ENCODE measurements around the gene PIEZO1. TPM values are rescaled to one million over a fixed set of nuclear protein-coding genes. Genes with fewer than 3 reads are reported as not detected.
A peak's percentile ranks its signal among the peaks of the same experiment; 100 is the strongest.

Gene PIEZO1
- total and polyA plus RNA-seq, 4 donors: 35.9 to 205 (median 111) TPM

DNA sequence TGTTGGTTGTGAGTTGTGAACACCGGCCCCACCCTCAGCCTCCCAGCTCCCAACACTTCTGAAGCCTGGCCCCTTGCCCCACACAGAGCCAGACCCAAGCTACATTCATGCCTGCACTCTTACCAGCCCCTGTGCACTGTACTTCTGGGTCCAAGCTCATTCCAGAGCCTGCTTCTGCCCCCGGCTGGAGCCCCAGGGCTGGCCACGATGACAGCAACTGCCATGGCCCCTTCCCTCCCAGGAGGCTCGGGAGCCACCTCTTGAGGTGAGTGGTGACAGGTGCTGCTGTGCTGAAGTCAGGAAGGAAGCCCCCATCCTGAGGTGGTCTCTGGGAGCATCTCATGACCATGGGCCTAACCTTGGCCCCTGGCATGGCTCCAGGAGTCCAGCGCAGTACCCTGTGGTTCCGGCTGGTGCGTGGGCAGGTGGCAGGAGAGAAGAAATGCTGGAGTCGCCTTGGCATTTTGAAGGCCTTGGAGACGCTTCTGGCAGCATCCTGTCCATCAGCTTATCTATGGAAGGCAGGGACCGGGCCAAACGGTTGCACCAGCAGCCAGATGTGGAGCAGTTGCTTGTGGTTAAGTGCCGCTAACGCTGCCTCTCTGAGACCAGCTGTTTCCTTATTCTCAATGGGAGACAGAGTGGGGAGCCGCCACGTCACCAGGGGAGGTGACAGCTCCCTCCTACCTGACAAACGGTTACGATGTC lies 14.7 kb upstream of the PIEZO1 start:
- intact Hi-C loops (cut with DNase I): no loop called here
- 87 to 89% methylated on average over 17 of the region's 17 CpGs for WGBS, 2 donors
- Histone ChIP-seq H3K27ac (ENCODE audit: low read depth in 1 of 2, low read length in 2 of 2) (no peak overlapping the region), H3K9me3 (ENCODE audit: control insufficient read depth, low read length) (no peaks in the 10 kb centered on the region), H3K27me3 (ENCODE audit: control insufficient read depth in 1 of 2, insufficient read depth in 2 of 2, low read length in 1 of 2) (no peaks in the 10 kb centered on the region), H3K4me1 (ENCODE audit: control insufficient read depth in 1 of 2, insufficient read depth in 2 of 2, low read length in 2 of 2) (no peaks in the 10 kb centered on the region), H3K36me3 (ENCODE audit: control insufficient read depth in 1 of 2, insufficient read depth in 2 of 2, low read length in 1 of 2) (no peaks in the 10 kb centered on the region), H3K4me3 (ENCODE audit: low read length in 2 of 2) (no peak overlapping the region)
- DNase-seq: no peak
- no peak for ATAC-seq (ENCODE audit: low FRiP score)

DNA sequence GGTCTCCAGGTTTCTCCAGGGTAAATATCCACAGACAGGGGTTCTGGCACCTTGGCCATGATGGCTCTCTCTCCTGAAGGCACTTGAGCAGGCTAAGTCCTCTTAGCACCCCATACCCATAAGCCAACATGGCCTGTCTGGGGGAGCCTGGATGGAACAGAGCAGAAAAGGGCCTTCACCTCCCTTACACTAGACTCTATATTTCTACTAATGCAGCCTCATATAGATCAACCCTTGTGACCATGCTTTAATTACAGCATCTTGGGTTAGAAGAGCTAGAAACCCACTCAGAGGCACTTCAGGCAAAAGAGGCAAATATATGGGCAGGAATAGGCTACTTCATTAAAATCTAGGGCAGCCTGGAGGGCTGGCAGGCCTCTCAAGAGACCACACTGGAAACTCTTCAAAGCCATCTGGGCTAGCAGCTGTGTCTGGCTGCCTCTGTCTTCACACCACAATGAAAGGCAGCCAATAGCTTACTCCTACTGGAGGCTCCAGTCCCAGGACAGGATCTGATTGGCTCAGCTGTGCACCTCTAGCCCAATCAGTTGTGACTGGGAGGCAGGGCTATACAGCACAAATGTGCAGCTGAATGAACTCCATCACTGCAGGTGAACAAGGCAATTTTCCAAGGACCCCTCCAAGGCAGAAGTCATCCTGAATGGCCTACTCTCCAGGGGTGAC lies 13.9 kb upstream of the PIEZO1 start:
- ATAC-seq (ENCODE audit: low FRiP score) (no peak), DNase-seq (no peak)
- no peaks in the 10 kb centered on the region for H3K4me1 ChIP-seq (ENCODE audit: control insufficient read depth in 1 of 2, insufficient read depth in 2 of 2, low read length in 2 of 2)
- no peaks in the 10 kb centered on the region for H3K27me3 ChIP-seq (ENCODE audit: control insufficient read depth in 1 of 2, insufficient read depth in 2 of 2, low read length in 1 of 2)
- H3K4me3 ChIP-seq (ENCODE audit: low read length in 2 of 2): no peak overlapping the region
- H3K36me3 ChIP-seq (ENCODE audit: control insufficient read depth in 1 of 2, insufficient read depth in 2 of 2, low read length in 1 of 2): no peaks in the 10 kb centered on the region
- intact Hi-C loops (cut with DNase I): no loop called here
- H3K27ac ChIP-seq (ENCODE audit: low read depth in 1 of 2, low read length in 2 of 2): no peak overlapping the region
- no peaks in the 10 kb centered on the region for H3K9me3 ChIP-seq (ENCODE audit: control insufficient read depth, low read length)

DNA sequence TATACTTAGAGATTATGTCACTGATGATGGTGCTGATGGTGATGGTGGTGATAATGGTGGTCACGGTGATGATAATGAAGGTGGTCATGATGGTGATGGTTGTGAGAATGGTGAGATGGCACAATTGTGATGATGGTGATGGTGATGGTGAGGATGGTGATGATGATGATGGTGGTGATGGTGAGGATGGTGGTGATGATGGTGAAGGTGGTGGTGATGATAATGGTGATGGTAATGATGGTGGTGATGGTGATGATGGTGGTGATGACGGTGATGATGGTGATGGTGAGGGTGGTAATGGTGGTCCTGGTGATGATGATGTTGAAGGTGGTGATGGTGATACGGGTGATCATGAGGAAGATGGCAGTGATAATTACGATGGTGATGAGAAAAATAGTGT lies 13.1 kb upstream of the PIEZO1 start:
- intact Hi-C loops (cut with DNase I): no loop called here
- Histone ChIP-seq H3K27ac (ENCODE audit: low read depth in 1 of 2, low read length in 2 of 2) (no peak overlapping the region), H3K4me1 (ENCODE audit: control insufficient read depth in 1 of 2, insufficient read depth in 2 of 2, low read length in 2 of 2) (no peaks in the 10 kb centered on the region), H3K36me3 (ENCODE audit: control insufficient read depth in 1 of 2, insufficient read depth in 2 of 2, low read length in 1 of 2) (no peaks in the 10 kb centered on the region), H3K4me3 (ENCODE audit: low read length in 2 of 2) (no peak overlapping the region), H3K27me3 (ENCODE audit: control insufficient read depth in 1 of 2, insufficient read depth in 2 of 2, low read length in 1 of 2) (no peaks in the 10 kb centered on the region), H3K9me3 (ENCODE audit: control insufficient read depth, low read length) (no peaks in the 10 kb centered on the region)
- ATAC-seq (ENCODE audit: low FRiP score) (no peak), DNase-seq (no peak)
- 94 to 96% methylated on average over 4 of the region's 4 CpGs for WGBS, 2 donors

DNA sequence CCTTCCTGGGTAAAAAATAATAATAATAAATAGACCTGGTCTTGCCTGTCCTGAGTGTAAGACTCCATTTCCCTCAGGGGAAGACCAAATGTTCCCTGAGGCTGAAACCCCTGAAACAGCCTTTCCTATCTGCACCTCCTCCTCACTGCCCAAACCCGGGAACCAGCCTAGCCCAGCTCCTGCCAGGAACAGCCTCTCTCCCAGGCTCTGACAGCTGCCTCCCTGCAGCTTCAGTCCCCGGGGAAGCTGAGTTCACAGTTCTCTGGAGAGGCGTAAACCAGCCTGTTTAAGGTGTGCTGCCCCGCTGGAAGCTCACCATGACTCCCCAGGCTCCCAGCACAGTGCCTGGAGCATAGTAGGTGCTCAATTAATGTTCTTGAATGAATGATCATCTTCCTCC lies 11.3 kb upstream of the PIEZO1 start:
- Histone ChIP-seq H3K4me3 (ENCODE audit: low read length in 2 of 2) (no peak overlapping the region), H3K27ac (ENCODE audit: low read depth in 1 of 2, low read length in 2 of 2) (no peak overlapping the region), H3K9me3 (ENCODE audit: control insufficient read depth, low read length) (no peaks in the 10 kb centered on the region), H3K36me3 (ENCODE audit: control insufficient read depth in 1 of 2, insufficient read depth in 2 of 2, low read length in 1 of 2) (no peaks in the 10 kb centered on the region), H3K27me3 (ENCODE audit: control insufficient read depth in 1 of 2, insufficient read depth in 2 of 2, low read length in 1 of 2) (no peaks in the 10 kb centered on the region), H3K4me1 (ENCODE audit: control insufficient read depth in 1 of 2, insufficient read depth in 2 of 2, low read length in 2 of 2) (no peaks in the 10 kb centered on the region)
- no peak for ATAC-seq (ENCODE audit: low FRiP score)
- intact Hi-C loops (cut with DNase I): no loop called here
- WGBS, 2 donors: 54 to 59% methylated on average over 4 of the region's 4 CpGs
- no peak for DNase-seq

DNA sequence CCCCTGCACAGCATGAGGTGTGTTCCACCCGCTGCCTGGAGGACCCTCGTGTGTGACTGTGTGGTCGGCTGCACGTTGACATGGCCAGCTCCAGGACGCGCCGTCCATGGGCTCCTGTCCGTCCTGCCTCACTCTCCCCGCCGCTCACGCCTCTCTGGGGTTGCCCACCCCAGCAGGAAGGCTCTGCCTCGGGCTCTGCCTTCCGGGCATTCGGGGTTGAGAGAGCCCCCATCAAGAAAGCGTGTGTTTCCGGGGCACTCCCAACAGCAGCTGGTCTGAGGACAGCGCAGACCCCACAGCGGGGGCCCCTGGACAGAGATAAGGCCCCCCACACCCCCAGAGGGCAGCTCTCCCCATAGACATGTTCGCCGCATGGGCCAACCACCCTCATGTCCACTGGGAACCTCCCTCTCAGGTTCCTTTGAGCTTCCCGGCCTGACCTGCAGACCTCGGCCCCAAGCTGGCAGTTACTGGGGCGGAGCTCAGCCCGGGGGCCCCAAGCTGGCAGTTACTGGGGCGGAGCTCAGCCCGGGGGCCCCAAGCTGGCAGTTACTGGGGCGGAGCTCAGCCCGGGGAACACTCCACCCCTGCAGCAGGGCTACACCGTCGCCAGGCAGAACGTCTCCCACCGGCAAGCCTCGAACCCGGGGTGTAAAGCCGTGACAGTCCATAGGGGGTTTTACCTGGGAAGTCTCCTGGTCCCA lies 8.4 kb upstream of the PIEZO1 start:
- Histone ChIP-seq H3K36me3 (ENCODE audit: control insufficient read depth in 1 of 2, insufficient read depth in 2 of 2, low read length in 1 of 2) (no peaks in the 10 kb centered on the region), H3K27me3 (ENCODE audit: control insufficient read depth in 1 of 2, insufficient read depth in 2 of 2, low read length in 1 of 2) (no peaks in the 10 kb centered on the region), H3K27ac (ENCODE audit: low read depth in 1 of 2, low read length in 2 of 2) (no peak overlapping the region), H3K4me1 (ENCODE audit: control insufficient read depth in 1 of 2, insufficient read depth in 2 of 2, low read length in 2 of 2) (no peaks in the 10 kb centered on the region), H3K4me3 (ENCODE audit: low read length in 2 of 2) (no peak overlapping the region), H3K9me3 (ENCODE audit: control insufficient read depth, low read length) (no peaks in the 10 kb centered on the region)
- no peak for ATAC-seq (ENCODE audit: low FRiP score)
- DNase-seq: peak in 1 of 2 donors; percentile 68
- 52 to 53% methylated on average over 34 to 35 of the region's 35 CpGs for WGBS, 2 donors
- intact Hi-C loops (cut with DNase I): no loop called here

DNA sequence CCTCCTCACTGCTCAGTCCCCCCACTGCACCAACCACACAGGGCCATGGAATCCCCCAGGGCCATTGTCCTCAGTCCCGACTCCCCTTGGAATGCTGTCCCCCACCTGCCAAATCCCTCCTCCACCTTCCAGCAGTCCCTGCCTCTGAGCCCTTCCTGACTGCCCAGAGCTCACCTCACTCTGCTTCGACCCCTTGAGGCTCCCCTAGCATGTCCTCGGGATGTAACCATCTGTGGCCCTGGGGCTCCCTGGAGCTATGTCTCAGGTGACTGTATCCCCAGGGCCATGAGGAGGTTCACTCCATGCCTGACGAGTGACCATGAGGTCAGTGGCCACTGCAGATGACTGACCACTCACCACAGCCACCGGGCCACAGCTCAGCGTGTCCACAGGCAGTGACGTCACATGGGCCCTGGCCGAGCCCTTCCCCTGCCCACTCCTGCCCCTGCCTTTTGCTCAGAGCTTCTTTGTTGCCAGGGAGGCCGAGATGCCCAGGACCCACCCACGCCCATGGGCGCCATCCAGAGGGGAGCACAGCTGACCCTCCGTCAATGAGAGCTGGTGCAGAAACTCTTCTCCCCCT lies 7.7 kb upstream of the PIEZO1 start:
- peak in 1 of 2 donors; percentile 74 for DNase-seq
- H3K9me3 ChIP-seq (ENCODE audit: control insufficient read depth, low read length): no peaks in the 10 kb centered on the region
- no peaks in the 10 kb centered on the region for H3K36me3 ChIP-seq (ENCODE audit: control insufficient read depth in 1 of 2, insufficient read depth in 2 of 2, low read length in 1 of 2)
- H3K4me1 ChIP-seq (ENCODE audit: control insufficient read depth in 1 of 2, insufficient read depth in 2 of 2, low read length in 2 of 2): no peaks in the 10 kb centered on the region
- ATAC-seq (ENCODE audit: low FRiP score): peak; percentile 28
- H3K27ac ChIP-seq (ENCODE audit: low read depth in 1 of 2, low read length in 2 of 2): no peak overlapping the region
- intact Hi-C loops (cut with DNase I): no loop called here
- no peak overlapping the region for H3K4me3 ChIP-seq (ENCODE audit: low read length in 2 of 2)
- no peaks in the 10 kb centered on the region for H3K27me3 ChIP-seq (ENCODE audit: control insufficient read depth in 1 of 2, insufficient read depth in 2 of 2, low read length in 1 of 2)
- 65 to 69% methylated on average over 12 of the region's 12 CpGs for WGBS, 2 donors

DNA sequence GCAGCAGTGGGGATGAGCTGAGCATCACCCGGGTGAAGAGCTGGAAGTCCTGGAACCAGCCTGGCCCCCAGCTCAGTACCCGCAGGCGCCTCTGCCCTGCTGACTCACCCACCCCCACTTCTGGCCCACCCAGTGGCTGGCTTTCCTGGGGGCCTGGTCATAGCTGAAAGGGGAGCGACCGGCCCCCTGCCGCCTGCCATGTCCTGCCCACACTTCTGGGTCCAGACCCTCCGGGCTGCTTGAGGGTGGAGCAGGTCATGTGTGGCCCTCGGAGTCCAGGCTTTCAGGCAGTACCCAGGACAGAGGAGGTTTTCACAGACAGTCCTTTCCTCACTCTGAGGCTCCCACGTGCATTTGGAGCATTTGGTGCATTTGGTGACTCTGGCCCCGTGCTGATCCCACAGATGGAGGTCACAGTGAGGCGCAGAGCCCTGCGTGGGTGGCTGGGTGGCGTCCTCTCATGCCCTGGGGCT lies 7.1 kb upstream of the PIEZO1 start:
- H3K4me1 ChIP-seq (ENCODE audit: control insufficient read depth in 1 of 2, insufficient read depth in 2 of 2, low read length in 2 of 2): no peaks in the 10 kb centered on the region
- intact Hi-C loops (cut with DNase I): no loop called here
- H3K27me3 ChIP-seq (ENCODE audit: control insufficient read depth in 1 of 2, insufficient read depth in 2 of 2, low read length in 1 of 2): no peaks in the 10 kb centered on the region
- H3K9me3 ChIP-seq (ENCODE audit: control insufficient read depth, low read length): no peaks in the 10 kb centered on the region
- DNase-seq (peak in 1 of 2 donors; percentile 71), ATAC-seq (ENCODE audit: low FRiP score) (no peak)
- H3K4me3 ChIP-seq (ENCODE audit: low read length in 2 of 2): no peak overlapping the region
- no peaks in the 10 kb centered on the region for H3K36me3 ChIP-seq (ENCODE audit: control insufficient read depth in 1 of 2, insufficient read depth in 2 of 2, low read length in 1 of 2)
- 63 to 65% methylated on average over 13 of the region's 13 CpGs for WGBS, 2 donors
- no peak overlapping the region for H3K27ac ChIP-seq (ENCODE audit: low read depth in 1 of 2, low read length in 2 of 2)

DNA sequence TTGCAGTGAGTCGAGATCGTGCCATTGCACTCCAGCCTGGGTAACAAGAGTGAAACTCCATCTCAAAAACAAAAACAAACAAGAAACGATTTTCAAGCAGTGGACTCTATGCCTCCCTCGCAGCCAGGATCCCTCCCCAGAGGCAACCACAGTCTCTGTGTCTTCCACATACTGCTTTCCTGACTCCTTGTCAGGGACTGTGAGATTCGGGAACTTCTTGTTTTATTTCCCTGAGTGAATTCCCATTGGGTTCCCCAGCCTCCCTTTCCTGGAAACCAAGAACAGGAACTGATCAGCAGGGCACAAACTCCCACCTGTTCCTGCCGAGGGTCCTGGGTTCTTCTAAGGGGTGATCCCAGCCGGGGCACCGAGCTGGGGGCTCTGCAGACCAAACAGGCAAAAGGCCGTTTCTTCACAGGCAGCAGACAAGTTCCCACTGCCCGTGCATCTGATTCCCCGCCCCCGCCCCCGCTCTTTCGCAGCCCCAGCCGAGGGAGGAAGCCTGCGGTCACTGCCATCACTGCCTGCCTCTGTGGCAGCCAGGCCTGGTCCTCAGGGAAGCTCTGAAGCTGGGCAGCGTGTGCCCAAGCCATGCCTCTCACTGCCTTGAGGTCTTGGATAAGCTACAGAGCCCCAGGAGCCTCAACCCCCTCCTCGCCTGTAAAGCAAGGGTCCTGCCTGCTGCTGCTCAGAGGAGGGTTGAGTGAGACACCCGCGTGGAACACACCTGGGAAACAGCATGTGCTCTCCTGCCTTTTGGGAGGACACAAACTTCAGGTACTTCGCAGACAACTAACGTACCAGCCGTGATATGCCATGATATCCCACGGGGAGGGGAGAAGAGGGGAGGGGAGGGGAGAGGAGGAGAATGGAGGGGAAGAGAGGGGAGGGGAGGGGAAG lies 5.5 kb upstream of the PIEZO1 start:
- WGBS, 2 donors: 29 to 31% methylated on average over 23 to 24 of the region's 24 CpGs
- intact Hi-C loops (cut with DNase I): no loop called here
- Histone ChIP-seq H3K9me3 (ENCODE audit: control insufficient read depth, low read length) (no peaks in the 10 kb centered on the region), H3K4me3 (ENCODE audit: low read length in 2 of 2) (no peak overlapping the region), H3K27ac (ENCODE audit: low read depth in 1 of 2, low read length in 2 of 2) (no peak overlapping the region), H3K36me3 (ENCODE audit: control insufficient read depth in 1 of 2, insufficient read depth in 2 of 2, low read length in 1 of 2) (no peaks in the 10 kb centered on the region), H3K27me3 (ENCODE audit: control insufficient read depth in 1 of 2, insufficient read depth in 2 of 2, low read length in 1 of 2) (no peaks in the 10 kb centered on the region), H3K4me1 (ENCODE audit: control insufficient read depth in 1 of 2, insufficient read depth in 2 of 2, low read length in 2 of 2) (no peaks in the 10 kb centered on the region)
- ATAC-seq (ENCODE audit: low FRiP score): no peak
- DNase-seq: peak; percentile 79 to 84

Measured in aorta (tissue), 5 donors.